Activated CD4-positive, alpha-beta T cell treated with anti-CD3 and anti-CD28 coated beads, Interleukin-2, Interleukin-6, amounts not matched to agents 100 ng/mL and 50 ng/mL, durations not matched to agents 16 hours and 8 hours (primary cell): Measurements from ENCODE around the gene ART1.
A peak's percentile ranks its signal among the peaks of the same experiment; 100 is the strongest.
"Not testable (repeated sequence)": the region's sequence is repeated elsewhere in the genome, so short reads cannot be mapped to it uniquely, and the experiment has no call there.

Experiments
- DNase-seq: peaks from one replicate; pipeline ENCODE4 v3.0.0-alpha.2; 2020

ART1 gene

DNA sequence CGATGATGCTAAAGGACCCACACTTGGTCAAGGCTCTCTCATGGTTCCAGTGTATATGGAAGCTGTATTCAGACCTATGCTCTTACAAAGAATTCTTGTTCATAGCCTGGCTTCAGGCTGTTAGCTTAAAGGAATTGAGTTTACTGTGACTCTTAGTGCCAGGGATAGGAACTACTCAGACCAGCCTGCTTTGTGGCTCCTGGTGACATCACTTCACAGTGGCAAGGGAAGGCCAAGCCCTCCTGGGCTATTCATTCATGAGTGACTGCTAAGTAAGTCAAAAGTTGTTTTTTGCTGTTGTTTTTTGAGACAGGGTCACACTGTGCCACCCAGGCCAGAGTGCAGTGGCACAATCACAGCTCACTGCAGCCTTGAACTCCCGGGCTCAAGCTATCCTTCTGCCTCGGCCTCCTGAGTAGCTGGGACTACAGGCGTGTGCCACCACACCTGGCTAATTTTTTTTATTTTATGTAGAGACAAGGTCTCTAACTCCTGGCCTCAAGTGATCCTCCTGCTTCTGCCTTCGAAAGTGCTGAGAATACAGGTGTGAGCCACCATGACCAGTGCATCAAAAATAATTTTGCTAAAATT is 12.8 kb upstream of the ART1 start:
- no peak for DNase-seq

DNA sequence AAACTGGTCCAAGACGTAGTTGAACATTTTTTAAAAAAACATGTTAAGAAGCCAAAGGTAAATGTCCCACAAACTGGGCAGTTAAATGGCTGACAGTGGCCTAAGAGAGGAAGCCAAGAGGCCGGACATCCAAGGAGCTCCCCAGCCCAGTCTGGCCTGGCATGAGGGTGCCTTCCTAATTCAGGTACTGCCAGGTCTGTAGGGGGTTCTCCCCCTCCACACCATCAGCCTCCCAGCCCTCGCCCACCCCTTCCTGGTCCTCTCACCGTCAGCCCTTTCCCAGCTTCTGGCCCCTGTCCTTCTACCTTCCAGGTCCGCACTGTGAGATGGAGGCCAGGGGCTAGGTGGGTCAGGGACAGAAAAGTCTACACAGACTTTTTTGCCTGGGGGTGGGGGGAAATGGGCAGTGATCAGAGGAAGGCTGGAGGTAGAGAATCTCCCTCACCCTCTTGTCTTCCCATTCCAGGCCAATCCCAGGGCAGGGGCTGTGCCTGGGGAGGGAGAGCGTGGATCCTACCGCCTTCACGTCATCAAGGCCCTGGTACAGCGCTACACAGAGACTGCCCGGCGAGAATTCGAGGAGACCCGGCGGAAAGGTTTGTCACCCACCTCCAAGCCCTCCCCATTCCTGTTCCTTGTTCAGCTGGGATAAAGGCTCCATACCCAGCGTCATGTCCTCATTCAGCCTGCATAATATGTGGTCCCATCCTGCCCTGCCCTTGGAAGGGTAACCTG is 9.1 kb upstream of the ART1 start:
- no peak for DNase-seq

DNA sequence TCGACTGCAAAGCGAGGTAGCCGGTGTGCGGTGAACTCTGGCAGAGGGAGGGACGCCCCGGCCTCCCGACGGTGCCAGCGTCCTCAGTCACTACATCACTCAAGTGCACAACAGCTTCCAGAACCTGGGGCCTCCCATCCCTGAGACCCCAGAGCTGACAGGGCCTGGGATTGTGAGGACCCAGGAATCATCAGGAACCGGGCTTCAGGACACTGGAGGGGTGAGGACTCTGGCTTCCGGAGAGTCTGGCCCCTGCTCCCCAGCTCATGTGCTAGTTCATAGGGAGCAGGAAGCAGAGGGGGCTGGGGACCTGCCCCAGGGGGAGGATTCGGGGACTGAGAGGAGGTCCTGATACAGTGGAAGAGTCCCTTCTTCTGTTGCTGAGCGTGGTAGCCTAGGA is 7.7 kb upstream of the ART1 start:
- no peak for DNase-seq

DNA sequence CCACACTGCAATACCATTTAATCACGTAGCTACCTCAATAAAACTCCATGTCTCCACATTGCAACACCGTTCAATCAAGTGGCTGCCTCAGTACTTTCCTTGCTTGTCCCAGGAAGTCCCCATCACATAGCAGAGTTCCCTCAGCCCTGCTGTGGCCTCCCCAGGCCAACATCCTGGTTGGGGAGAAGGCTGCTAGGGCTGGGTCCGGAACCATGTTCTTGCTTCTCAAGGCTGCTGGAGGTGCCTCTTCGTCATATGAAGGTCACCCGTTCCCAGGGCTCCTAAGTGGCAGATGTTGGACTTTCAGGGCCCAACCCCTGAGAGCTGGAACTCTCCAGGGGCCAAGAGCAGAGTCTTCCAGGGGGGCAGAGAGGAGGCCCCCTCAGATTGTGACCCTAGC is 6.4 kb upstream of the ART1 start:
- no peak for DNase-seq

DNA sequence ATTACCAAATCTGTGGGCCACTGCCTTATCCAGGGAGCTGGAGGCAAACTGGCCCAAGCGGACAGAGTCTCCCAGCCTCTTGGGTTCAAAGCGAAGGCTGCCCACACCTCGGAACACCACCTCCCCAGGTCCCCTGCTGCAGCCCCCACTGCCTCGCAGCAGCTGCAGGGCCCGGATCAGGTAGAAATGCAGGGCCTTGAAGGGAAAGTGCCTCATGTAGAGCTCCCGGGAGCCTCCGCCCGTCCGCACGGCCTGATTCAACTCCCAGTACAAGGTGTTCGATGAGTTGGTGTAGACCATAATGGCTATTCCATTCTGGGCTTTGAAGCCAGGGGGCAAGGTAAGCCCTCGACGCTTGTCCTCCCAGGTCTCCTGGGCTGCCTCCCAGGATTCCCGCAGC is 5.1 kb upstream of the ART1 start:
- no peak for DNase-seq

DNA sequence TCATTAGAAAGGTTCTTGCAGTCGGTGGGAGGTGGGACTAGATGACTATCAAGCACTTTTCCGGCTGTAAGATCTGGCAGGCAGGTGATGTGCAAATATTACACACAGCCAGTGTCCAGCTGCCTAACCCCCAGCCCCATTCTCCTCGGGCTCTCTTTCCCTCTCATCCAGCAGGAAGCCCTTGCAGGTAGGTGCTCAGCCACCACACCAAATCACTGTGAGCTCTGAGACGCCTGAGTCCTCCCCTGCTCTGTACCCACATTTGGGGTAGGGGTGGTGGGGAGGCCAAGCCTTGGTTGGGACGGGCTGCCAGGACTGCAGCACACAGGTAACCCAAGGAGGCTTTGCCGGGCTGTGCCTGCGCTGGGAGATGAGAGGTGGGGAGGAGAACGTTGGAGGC is 3.7 kb upstream of the ART1 start:
- DNase-seq = no peak

DNA sequence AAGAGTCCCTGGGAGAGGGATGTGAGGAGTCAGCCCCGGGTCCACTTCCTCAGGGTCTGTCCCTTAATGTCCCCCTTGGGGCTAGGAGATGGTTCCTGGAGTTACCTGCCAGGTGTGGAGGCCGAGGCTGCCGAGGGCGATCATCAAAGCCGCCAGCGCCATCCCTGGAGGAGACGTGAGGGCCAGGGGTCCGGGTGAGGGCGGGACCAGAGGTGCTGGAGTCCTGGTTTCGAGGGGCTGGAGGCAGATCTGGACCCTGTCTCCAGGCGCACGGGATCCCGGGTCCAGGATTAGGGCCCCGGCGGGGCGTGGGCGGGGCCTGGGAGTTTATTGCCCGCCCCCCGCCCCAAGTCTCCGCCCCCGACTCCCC is 3.2 kb upstream of the ART1 start, which contains the start of gene ART5:
Gene ART5, minus strand, starts transcription at position 292 of the 370 bp plus-strand sequence. Its CDS starts 130 bp downstream, at position 162.
- DNase-seq = no peak

DNA sequence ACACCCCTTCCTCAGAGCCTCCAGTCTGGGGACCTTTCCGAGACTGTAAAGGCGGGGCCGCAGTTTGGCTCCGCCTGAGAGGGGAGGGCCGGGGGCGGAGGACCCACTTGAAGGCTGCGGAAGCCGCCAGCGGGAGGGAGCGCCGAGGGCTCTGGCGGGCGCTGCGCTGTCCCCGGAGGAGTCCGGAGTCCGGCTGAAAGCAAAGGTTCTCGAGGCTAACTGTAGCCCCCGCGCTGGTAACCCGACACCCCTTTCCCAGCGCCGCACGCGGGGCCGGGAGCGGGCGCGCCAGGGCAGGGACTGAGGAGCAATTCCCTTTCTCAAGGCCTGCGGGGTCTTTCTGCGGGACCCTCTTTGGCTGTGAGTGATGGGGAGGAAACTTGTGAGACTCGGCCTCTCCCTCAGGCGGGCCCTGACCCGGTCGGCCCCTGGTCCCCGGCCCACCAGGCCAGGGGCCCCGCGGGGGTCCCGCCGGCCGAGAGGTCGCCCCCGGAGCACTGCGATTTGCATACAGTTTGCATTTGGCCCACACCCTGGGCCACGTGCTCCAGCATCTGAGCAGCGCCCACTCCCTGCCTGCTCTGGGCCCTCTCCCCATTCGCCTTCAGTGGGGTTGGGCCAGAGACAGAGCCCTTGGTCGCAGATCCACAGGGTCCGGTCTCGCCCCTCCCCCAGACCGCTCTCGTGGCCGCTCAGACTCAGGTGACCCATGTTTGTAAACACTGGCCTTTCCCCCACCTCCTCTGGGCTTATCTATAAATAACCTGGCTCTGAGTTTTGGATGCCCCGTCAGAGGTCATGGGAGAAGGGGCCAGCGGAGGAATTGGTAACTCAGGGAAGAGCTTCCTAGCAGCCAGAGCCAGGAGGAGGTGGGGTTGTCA is 2.6 kb upstream of the ART1 start:
- peak; percentile 63 for DNase-seq

DNA sequence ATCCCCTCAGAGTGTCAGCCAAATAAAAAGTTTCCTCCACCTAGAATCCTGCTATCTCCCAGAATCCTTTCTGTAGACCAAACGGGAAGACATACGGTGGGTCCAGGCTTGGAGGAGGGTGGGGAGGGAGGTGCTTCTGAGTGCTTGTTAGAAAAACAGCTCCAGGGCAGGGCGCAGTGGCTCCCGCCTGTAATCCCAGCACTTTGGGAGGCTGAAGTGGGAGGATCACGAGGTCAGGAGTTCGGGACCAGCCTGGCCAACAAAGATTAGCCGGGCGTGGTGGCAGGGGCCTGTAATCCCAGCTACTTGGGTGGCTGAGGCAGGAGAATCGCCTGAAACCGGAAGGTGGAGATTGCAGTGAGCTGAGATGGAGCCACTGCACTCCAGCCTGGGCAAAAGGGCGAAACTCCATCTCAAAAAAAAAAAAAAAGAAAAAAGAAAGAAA is 1.8 kb upstream of the ART1 start:
- DNase-seq = not testable (repeated sequence)

DNA sequence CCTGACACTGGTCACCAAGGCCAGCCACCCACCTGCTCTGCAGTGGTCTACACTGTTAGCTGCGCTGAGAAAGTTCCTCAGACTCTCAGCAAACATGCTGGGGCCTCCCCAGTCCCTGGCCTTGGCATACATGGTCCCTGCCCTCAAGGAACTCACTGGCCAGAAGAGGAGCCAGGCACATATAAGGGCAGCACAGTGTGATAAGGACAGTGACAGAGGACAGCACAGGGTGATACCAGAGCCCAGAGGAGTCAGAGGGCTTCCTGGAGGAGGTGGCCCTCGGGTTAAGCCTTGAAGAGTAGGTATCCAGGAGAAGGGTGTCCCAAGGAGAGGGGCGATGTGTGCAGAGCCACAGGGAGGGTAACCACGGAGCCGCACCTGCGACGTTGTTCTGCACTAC is 624 bp downstream of the ART1 start:
- no peak for DNase-seq

DNA sequence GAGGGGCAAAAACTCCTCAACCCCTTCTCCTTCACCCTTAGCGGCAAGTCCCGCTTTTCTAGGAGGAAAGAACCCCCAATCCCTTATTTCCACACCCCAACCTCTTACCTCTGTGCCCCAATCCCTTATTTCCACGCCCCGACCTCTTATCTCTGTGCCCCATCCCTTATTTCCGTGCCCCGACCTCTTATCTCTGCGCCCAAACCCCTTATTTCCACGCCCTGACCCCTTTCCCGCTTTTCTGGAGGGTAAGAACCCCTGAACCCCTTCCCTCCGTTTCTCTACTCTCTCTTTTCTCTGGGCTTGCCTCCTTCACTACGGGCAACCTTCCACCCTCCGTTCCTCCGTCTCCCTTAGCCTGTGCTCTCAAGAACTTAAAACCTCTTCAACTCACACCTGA is 3.9 kb downstream of the ART1 start:
- DNase-seq = not testable (repeated sequence)

DNA sequence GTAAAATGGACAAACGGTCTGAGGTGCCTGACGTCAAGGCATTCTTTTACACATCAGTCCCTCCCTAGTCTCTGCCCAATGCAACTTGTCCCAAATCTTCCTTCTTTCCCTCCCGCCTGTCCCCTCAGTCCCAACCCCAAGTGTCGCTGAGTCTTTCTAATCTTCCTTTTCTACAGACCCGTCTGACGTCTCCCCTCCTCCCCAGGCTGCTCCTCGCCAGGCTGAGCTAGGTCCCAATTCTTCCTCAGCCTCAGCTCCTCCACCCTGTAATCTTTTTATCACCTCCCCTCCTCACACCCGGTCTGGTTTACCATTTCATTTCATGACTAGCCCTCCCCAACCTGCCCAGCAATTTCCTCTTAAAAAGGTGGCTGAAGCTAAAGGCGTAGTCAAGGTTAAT is 4.4 kb downstream of the ART1 start:
- not testable (repeated sequence) for DNase-seq

DNA sequence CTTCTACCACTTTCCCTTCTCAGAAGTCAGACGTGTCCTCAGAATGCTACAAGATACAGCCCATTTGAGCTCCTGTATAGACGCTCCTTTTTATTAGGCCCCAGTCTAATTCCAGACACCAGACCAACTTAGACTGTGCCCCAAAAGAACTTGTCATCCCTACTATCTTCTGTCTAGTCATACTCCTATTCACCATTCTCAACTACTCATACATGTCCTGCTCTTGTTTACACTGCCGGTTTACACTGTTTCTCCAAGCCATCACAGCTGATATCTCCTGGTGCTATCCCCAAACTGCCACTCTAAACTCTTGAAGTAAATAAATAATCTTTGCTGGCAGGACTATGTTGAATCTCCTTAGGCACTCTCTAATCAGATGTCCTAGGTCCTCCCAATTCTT is 7.6 kb downstream of the ART1 start:
- not testable (repeated sequence) for DNase-seq

DNA sequence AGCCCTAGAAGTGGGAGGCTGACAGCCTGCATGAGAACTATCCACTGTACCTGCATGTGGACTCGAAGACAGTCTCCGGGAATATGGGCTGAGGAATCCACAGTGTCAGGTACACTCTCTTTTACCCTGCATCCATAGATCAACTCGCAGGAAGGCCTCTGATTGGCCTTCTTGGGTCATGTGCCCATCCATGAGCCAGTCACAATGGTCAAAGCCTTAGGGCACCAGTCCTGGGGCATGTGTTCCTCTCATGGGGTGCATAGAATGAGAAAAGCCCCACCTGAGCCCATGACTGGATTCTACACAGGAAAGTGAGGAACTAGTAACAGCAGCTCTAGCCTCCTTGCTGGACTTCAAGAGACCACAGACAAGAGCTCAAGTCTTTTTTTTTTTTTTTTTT is 10.6 kb downstream of the ART1 start:
- no peak for DNase-seq

DNA sequence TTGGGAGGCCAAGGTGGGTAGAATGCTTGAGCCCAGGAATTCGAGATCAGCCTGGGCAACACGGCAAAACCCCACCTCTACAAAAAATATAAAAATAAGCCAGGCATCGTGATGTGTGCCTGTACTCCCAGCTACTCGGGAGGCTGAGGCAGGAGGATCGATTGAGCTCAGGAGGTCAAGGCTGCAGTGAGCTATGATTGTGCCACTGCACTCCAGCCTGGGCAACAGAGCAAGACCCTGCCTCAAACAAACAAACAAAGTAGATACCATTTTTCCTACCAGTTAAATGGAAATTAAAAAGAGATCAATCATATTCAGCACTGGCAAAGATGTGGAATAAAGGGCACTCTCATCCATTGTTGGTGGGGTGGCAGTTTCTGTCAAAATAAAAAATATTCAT is 12.4 kb downstream of the ART1 start:
- not testable (repeated sequence) for DNase-seq

DNA sequence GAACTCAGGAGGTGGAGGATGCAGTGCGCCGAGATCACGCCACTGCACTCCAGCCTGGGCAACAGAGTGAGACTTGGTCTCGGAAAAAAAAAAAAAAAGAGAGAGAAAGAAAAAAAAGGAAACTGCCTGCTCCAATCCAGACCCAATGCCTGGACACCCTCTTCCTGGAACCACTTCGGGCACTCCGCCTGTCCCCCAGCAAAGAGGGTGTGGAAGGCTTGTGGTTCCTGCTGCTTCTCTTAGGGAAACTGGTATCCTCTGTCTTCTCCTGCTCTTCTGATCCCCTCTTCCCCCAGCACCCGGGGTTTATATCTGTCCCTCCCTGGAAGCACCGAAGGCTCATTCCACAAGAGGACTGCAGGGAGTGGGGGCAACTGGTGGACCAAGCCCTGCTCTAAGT is 13.3 kb downstream of the ART1 start:
- no peak for DNase-seq

DNA sequence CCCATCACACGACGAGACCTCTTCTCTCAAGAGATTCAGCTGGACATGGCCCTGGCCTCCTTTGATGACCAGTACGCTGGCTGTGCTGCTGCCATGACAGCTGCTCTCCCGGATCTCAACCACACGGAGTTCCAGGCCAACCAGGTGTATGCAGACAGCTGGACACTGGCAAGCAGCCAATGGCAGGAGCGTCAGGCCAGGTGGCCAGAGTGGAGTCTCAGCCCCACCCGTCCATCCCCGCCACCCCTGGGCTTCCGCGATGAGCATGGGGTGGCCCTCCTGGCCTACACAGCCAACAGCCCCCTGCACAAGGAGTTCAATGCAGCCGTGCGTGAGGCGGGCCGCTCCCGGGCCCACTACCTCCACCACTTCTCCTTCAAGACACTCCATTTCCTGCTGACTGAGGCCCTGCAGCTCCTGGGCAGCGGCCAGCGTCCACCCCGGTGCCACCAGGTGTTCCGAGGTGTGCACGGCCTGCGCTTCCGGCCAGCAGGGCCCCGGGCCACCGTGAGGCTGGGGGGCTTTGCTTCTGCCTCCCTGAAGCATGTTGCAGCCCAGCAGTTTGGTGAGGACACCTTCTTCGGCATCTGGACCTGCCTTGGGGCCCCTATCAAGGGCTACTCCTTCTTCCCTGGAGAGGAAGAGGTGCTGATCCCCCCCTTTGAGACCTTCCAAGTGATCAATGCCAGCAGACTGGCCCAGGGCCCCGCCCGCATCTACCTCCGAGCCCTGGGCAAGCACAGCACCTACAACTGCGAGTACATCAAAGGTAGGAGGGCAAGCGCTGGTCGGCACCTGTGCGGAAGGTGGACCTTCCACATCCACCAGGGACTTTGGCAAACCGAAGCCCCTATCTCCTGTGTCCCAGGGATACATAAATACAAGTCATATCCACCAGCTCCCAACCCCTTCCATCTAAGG is 14.9 kb downstream of the ART1 start:
- no peak for DNase-seq

DNA sequence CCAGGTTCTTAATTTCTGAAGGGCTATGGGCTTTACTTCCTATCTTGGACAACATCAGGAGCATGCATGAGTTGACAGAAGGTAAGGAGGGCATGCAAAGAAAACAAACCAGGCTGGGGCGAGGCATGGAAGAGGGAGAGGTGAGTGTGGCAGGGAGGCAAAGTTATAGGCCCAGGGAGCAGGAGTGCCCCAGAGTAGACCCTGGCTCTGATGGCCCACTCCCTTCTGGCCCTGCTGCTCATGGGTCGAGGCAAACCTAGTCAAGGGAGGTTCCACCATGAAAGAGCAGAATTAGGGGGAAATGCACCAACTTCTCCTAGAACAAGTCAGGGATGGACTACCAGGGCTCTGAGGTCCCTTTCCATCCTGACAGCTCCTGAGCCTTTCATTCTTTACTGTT is 16.0 kb downstream of the ART1 start:
- DNase-seq = no peak

DNA sequence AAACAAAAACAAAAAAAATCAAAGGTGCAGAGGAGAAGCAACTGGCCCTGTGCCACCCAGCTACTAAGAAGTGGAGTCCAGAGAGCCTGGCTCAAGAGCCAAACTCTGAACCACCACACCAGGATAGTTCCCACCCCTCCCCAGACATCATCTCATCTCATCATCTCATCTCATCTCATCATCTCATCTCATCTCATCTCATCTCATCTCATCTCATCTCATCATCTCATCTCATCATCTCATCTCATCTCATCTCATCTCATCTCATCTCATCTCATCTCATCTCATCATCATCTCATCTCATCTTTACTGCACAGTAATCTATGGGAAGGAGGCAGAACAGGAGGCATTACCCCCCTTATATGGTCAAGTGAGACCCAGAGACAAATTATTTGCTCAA is 17.9 kb downstream of the ART1 start:
- DNase-seq = no peak

DNA sequence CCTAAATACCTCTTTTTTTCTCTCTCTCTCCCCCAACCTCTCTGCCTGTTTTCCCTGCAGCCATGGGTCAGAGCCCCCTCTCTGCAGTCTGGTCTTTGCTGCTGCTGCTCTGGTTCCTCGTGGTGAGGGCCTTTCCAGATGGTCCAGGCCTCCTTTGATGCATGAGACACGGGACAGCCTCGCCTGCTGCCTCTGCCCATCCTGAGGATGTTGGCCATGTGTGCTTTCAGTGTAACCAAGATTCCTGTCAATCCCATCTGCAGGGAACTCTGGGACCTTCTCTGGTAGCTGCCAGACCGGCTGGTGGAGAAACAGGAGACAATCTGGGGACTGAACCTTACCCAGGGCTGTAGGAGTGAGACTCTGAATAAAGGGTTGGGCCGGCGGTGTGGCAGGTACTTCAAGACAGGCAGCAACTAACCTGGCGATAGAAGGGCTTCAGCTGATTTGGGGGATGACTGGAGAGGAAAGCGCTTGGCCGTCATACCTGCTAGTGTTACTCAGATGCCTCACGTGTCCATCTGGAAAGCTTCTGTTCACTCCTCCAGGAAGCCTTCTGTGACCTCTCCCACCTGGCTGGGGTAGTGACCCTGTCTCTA is 19.2 kb downstream of the ART1 start:
- DNase-seq = no peak

DNA sequence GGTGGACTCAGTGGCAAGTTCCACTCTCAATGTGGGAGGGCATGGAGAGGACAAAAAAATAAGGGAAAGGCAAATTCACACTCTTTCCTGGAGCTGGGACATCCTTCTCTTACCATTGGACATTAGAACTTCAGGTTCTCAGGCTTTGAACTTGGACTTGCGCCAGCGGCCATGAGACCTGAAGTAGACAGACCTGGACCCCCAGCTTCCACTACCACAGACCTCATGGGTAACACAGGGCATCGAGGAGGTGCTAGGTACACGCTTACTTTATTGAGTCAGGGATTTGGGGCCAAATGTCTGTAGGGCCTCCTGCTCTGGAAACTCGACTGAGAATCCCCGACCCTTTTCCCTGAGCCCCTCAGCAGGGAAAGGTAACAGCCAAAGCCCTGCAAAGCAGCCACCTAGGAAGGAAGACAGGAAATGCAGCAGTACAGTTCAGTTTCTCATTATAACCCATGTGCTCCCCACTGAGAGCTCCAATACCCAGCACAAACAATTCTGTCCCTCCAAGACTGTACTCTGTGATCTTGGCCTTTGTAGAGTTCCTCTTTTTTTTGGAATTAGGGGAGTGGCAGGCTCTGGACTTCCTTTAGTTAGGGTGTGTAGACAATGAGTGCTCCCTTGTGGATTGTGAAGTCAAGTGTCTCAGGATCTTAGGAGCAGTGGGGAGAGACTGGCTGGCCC is 20.6 kb downstream of the ART1 start:
- no peak for DNase-seq
